GM18907 (cell line): ENCODE data around the gene B3GAT2.
"Not testable (repeated sequence)": the region's sequence is repeated elsewhere in the genome, so short reads cannot be mapped to it uniquely, and the experiment has no call there.

Experiments used
- ATAC-seq: cut with Tn5 transposase; IDR thresholded peaks from one replicate; pipeline ENCODE4 v1.9.1; 2021; ENCODE audit warnings: mild to moderate bottlenecking, moderate library complexity; ENCODE audit not compliant: unreplicated experiment

The B3GAT2 gene, protein sequence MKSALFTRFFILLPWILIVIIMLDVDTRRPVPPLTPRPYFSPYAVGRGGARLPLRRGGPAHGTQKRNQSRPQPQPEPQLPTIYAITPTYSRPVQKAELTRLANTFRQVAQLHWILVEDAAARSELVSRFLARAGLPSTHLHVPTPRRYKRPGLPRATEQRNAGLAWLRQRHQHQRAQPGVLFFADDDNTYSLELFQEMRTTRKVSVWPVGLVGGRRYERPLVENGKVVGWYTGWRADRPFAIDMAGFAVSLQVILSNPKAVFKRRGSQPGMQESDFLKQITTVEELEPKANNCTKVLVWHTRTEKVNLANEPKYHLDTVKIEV

DNA sequence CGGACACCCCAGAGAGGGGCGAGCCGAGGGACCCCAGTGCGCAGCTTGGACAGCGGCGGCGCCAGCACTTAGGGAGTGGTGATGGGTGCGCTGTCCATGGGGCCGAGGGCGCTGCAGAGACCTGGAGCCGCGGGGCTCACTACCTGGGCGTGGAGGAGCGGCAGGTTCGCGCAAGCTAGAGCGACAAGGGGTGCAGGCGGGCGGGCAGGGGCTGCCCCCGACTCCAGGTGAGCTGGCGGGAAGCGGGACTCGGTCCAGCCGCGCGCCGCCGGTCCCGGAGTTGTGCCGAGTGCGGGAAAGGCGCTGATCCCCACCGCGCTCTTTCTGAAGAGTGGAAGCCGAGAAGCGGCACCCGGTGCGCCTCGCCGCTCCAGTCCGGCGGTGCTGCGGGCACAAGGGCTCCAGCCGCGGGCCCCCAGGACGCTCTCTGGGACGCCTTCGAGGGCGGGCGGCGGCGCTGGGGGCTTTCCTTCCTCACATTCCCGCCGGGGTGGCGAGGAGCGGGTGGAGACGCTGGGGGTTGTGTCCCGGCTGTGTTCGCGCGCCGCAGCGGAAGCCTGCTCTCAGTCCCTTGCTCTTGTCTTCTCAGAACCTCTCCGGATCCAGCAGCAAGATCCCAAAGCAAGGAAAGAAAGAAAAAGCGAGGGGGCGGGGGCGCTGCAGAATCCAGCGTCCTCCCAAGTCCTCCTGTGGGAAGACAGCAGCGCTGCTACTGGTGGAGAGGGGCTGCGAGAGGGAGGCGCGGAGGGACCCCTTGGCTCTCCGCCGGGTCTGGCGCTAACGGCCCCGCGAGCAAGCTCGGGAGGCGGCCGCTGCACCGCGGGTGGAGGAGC, at the start of gene B3GAT2:
B3GAT2 (minus strand) TSS at position 610 of the 833 bp plus-strand sequence. CDS start 631 bp downstream, outside the sequence.
- peak; percentile 20 for ATAC-seq

DNA sequence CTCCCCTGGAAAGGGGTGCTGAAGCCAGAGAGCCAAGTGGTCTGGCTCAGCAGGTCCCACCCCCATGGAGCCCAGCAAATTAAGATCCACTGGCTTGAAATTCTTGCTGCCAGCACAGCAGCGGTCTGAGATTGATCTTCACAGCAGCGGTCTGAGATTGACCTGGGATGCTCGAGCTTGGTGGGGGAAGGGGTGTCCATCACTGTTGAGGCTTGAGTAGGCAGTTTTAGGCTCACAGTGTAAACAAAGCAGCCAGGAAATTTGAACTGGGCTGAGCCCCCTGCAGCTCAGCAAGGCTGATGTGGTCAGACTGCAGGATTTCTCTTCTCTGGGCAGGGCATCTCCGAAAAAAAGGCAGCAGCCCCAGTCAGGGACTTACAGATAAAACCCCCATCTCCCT, 41.3 kb upstream of the B3GAT2 start:
- no peak for ATAC-seq

DNA sequence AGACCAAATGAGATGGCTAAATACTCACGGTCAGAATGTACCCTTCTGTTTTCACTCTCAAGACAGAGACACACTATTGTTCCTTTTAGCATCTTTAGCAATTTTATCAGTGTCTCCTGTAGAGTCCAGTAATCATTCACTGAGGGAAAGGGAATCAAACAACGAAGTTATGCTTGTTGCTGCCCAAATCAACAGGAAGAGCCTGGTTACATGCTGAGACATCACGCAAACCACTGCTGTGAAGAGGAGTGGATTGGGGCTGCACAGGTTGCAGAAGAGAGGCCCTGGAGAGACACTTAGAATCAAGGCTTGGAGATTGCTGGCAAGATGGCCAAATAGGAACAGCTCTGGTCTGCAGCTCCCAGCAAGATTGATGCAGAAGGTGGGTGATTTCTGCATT, 40.5 kb upstream of the B3GAT2 start:
- ATAC-seq = no peak

DNA sequence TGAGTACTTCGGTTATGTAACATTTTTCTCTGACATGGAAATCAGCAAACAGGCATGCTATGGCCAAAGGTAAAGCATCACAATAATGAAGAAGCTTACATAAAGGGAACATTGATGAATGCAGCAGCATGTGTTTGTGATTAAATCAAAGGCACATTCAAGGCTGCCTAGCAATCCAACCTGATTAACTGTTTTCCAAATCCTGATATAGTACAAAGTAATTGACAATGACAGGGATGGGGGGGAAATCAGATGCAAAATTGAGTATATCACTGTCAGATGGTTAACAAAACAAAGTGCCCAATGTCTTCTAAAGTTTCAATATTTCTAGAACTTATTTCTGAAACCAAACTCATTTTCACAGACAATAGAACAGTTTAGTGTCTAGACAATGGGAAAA, 39.2 kb upstream of the B3GAT2 start:
- no peak for ATAC-seq

DNA sequence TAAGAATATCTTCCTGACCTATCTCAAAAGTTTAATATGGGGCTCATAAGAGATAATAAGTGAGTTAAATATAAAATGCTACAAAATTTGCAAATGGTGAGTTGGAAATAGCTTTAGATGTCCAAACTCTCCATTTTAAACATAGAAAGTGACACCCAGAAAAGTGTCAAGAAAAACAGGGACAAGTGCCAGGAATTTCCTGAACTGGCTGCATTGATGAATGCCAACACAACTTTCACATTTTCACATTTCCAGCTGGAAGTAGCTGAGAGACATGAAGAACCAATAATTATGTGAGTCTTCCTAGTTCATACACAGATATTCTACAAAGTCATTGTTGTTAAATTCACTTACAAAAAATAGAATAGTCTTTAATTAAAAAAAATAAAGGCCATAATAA, 38.6 kb upstream of the B3GAT2 start:
- ATAC-seq = no peak

DNA sequence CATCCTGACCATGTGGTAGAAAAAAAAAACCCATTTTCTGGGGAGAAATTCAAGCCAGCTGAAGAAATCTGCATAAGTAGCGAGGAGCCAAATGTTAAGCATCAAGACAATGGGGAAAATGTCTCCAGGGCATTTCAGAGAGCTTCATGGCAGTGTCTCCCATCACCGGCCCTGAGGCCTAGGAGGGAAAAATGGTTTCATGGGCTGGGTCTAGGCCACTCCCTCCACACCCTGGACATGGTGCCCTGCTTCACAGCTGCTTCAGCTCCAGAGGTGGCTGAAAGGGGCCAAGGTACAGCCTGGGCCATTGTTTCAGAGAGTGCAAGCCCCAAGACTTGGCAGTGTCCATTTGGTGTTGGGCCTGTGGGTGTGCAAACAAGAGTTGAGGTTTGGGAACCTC, 34.4 kb upstream of the B3GAT2 start:
- no peak for ATAC-seq

DNA sequence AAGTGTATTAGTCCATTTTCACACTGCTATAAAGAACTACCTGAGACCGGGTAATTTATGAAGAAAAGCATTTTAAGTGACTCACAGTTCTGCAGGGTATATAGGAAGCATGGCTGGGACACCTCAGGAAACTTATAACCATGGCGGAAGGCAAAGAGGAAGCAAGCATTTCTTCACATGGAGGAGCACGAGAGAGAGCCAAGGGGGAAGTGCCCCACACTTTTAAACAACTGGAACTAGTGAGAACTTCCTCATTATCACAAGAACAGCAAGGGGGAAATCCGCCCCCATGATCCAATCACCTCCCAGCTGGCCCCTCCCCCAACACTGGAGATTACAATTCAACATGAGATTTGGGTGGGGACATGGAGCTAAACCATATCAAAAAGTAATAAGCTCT, 28.3 kb upstream of the B3GAT2 start:
- no peak for ATAC-seq

DNA sequence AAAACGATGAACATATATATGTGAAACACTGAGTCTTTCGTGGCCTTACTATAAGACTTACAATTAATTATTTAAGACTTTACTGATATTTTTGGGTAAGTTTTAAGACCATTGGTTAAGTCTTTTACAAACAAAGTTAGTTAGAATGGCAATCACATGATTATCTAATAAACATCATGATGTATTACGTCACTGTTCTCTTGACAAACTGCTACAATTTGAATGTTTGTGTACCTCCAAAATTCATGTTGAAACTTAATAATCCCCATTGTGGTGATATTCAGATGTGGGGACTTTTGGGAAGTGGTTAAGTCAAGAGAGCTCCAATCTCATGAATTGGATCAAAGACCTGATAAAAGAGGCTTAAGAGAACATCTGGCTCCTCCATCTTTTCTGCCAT, 25.9 kb upstream of the B3GAT2 start:
- ATAC-seq = no peak

DNA sequence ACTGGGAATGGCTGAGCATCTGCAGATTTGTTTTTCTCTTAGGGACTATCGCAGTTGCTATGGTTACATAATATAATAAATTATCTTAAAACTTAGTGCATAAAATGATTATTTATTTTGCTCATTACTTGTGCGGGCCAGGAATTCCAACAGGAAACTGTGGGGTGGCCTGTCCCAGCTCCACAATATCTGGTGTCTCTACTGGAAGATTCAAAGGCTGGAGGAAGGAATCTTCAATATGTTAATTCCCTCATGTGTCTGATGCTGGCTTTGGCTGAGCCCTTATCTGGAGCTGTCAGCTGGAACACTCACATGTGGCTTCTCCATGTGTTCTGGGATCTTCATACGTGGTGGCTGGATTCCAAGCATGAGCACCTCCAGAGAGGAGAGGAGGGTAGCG, 23.9 kb upstream of the B3GAT2 start:
- no peak for ATAC-seq

DNA sequence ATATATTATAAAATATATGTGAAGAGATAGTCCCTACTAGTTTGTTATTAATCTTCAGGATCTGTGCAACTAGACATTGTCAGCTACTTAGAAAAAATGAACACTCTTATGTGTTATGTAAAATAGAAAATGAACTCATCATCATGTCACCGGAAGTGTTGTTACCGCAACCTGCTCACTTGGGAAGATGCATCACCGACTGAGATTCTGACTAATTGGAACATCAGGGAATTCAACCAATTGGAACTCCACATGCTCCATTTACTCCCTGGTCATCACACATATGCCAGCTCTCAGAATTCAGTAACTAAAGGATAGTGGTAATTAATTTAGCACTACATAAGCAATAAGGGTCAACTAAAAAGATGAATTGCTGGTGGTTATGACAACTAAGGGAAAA, 16.7 kb upstream of the B3GAT2 start:
- ATAC-seq = no peak

DNA sequence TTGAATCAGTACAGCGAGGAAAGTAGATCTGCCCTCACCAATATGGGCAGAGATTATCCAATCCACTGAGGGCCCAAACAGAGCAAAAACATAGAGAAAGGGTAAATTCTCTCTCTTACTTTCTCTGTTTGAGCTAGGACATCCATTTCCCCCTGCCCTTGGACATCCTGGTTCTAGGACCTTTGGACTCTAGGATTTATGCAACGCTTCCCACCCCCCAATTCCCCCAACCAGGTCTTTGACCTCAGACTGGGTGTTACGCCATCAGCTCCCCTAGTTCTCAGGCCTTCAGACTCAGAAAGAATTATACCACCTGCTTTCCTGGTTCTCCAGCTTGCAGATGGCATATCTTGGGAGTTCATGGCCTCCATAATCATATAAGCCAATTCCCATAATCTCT, 10.2 kb upstream of the B3GAT2 start:
- ATAC-seq = no peak

DNA sequence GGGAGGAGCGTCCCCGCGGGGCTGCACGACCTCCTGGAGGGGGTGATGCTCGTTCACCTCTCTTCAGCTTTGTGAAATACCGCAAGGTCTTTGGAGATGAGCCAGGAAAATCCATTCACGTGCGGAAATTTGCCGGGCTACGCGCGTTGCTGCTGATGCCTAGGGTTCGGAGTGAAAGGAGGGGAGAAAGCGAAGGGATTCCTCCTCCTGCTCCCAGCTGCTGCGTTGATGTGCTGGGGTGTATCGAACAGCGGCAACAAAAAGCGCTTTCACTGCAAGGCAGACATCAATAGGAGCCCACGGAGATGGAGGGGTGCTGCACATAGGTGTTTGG, 391 bp upstream of the B3GAT2 start:
- no peak for ATAC-seq

DNA sequence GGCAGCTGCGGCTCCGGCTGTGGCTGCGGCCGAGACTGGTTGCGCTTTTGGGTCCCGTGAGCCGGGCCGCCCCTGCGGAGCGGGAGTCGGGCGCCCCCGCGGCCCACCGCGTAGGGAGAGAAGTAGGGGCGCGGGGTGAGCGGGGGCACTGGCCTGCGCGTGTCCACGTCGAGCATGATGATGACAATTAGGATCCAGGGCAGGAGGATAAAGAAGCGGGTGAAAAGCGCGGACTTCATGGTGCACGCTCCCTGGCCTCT, 739 bp downstream of the B3GAT2 start:
- no peak for ATAC-seq

DNA sequence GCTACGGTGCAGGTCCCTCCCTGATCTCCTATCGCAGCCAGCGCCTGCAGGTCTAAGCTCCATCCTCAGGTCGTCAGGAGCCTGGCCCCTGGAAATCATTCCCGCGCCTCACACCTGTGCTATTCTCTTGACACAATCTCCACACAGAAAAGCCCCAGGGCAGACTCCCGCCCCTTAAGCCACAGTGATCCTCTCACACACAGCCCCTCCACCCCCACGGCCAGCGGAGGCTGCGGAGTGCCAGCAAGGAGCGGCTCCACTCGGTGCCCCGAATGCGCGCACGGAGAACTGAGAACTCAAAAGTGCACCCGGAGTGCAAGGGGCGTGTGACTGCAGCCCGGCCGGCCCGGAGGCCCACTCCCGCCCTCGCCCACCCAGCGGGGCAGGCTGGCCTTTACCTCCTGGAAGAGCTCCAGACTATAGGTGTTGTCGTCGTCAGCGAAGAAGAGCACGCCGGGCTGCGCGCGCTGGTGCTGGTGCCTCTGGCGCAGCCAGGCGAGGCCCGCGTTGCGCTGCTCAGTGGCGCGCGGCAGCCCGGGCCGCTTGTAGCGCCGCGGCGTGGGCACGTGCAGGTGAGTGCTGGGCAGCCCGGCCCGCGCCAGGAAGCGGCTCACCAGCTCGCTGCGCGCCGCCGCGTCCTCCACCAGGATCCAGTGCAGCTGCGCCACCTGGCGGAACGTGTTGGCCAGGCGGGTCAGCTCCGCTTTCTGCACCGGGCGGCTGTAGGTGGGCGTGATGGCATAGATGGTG, 1.2 kb downstream of the B3GAT2 start:
- ATAC-seq = peak; percentile 97

DNA sequence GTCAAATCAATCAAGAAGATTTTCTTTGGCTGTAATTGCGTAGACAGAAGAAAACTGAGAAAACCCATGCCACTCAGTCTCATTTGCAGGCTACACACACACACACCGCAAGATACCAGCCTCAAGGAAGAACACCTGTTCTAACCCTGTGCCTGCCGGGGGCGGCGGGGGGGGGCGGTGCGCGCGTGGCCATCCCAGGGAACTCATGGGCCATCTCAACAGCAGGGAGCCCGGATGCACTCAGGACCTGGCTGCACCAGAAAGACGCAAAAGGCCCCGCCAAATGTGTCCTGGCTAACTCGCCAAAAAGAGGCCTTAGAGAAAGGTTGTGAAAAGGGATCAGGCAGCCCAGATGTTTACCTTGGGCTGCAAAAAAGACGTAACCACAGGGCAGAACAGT, 2.1 kb downstream of the B3GAT2 start:
- ATAC-seq = no peak

DNA sequence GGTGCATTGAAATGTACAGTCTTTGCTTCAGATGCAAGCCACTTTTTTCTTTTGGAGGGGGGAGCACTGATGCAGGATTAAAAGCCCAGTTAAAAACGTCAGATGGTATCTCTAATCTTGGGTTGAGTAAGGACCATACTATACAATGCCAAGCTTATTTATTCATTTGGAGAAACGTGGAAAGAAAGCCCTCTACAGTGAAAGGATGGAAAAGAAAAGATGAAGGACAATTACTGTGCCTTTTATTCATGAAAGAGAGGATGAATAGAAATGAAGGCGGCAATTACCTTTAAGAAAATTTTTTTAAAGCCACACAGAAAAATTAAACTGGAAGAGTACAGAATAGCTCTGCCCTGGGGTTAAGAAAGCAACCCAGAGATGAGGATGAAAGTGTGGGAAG, 2.7 kb downstream of the B3GAT2 start:
- no peak for ATAC-seq

DNA sequence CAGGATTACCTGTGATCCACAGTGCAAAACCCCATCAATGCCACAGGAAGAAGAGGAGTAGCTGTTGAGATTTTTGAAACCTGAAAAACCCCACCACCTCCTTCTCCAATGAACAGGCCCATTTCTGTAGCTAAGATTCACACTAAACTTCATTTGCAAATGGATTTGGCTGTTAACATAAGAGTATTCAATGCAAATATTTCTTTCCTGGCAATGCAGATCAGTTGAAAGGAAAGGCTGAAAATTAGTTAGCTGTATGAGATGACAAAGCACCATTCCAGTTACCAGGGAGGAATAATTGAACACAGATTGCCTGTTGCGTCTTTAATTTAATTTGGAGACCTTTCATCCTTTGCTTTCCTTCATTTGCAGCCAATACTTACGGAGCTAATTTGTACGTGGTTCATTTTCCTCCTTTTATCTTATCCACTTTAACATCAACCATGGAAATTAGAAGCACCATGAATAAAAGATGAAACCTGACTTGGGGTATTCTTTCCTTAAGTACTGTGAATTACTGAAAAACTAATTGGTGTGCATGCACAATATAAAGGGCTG, 4.2 kb downstream of the B3GAT2 start:
- no peak for ATAC-seq

DNA sequence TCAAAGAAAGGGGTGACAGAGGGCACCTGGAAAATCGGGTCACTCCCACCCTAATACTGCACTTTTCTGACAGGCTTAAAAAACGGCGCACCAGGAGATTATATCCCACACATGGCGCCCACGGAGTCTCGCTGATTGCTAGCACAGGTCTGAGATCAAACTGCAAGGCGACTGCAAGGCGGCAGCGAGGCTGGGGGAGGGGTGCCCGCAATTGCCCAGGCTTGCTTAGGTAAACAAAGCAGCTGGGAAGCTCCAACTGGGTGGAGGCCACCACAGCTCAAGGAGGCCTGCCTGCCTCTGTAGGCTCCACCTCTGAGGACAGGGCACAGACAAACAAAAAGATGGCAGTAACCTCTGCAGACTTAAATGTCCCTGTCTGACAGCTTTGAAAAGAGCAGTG, 12.5 kb downstream of the B3GAT2 start:
- ATAC-seq = not testable (repeated sequence)

DNA sequence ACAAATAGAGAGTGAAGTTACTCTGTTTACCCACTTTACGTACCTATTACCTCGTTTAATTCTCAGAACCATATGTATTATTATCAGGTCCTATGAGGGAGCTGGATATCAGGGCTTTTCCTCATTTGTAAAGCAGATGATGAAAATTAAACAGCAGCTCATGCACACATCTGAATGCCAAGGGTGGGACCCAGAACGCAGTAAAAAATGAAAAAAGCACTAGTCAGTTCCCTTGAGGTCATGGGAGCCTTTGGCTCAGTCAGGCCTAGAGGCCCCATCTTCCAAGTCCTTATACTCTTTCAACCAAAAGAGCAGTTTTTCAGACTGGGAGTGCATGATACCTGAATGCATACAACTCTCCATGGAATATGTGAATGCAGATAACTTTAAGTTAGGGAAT, 23.0 kb downstream of the B3GAT2 start:
- no peak for ATAC-seq

DNA sequence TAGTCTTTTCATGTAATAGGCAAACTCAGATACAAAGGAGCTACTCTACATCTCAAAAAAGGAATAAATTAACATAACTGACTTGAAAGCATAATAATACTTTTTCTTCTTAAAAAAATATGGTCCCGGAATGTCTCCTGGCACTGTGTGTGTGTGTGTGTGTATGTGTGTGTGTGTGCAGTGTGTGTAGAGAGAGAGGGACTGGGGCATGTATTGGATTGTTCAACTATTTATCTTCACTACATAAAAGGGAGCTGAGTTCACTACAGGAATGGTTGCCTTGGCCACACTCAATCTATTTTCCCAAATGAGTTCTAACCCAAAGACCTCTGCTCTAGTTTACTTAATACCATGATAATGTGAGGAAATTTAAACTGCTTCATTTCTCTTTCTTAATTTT, 51.1 kb downstream of the B3GAT2 start:
- no peak for ATAC-seq

DNA sequence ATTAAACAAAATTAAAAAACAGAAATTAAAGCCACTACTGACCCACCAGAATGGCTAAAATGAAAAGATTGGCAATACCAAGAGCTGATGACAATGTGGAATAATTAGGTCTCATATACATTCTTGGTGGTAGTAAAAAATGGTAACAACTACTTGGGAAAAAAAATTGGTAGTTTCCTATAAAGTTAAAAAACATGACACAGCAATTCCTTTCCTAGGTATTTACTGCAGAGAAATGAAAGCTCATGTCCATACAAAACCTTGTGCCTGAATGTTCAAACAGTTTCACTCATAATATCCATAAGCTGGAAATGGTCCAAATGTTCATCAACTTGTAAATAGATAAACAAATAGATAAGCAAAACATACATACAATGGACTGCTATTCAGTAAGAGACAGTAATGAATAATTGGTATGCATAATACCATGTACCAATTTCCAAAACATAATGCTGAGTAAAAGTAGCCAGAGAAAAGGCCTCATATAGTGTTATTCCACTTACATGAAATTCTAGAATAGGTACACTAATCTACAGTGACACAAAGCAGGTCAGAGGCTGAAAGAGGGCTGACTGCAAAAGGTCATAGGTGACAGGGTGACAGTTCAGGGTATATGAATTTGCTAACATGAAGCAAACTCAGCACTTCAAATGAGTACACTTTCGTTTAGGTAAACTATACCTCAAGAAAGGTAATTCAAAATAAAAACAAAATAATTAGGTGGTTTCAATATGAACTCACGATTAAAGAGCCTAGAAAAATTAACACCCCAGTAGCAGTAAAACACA, 53.0 kb downstream of the B3GAT2 start:
- ATAC-seq = no peak
